Activated naive CD4-positive, alpha-beta T cell treated with anti-CD3 and anti-CD28 coated beads, Interleukin-2, amount 50 U/mL, for 16 hours (primary cell): ENCODE measurements around the gene CAPG.
"Not testable (repeated sequence)": the region's sequence is repeated elsewhere in the genome, so short reads cannot be mapped to it uniquely, and the experiment has no call there.

Source experiments
- DNase-seq: peaks from one replicate; pipeline ENCODE4 v3.0.0-alpha.2; 2020

The CAPG gene

GRCh38 chr2:85396531-85397470 lies 13.4 kb downstream of the CAPG start:
- no peak for DNase-seq

- DNase-seq = no peak
Observed at GRCh38 chr2:85395912-85396475, 14.2 kb downstream of the CAPG start.

GRCh38 chr2:85394976-85395375 lies 15.2 kb downstream of the CAPG start:
- no peak for DNase-seq

GRCh38 chr2:85394261-85394681 lies 15.9 kb downstream of the CAPG start:
- DNase-seq = no peak

- no peak for DNase-seq
Observed at GRCh38 chr2:85393836-85394235, 16.3 kb downstream of the CAPG start.

GRCh38 chr2:85390941-85391669 lies 19.1 kb downstream of the CAPG start:
- DNase-seq = peak; percentile 76

GRCh38 chr2:85388878-85389538 lies 21.2 kb downstream of the CAPG start:
- no peak for DNase-seq

GRCh38 chr2:85387754-85388153 lies 22.4 kb downstream of the CAPG start:
- DNase-seq = no peak

- DNase-seq = no peak
Observed at GRCh38 chr2:85385746-85386145, 24.4 kb downstream of the CAPG start.

- DNase-seq = no peak
Observed at GRCh38 chr2:85383850-85384249, 26.3 kb downstream of the CAPG start.

- not testable (repeated sequence) for DNase-seq
Observed at GRCh38 chr2:85383151-85383550, 27.0 kb downstream of the CAPG start.

- no peak for DNase-seq
Observed at GRCh38 chr2:85380048-85380447, 30.1 kb downstream of the CAPG start.

GRCh38 chr2:85378257-85378656 lies 31.9 kb downstream of the CAPG start:
- no peak for DNase-seq

- DNase-seq = no peak
Observed at GRCh38 chr2:85377083-85377482, 33.1 kb downstream of the CAPG start.

- no peak for DNase-seq
Observed at GRCh38 chr2:85376291-85377065, 33.7 kb downstream of the CAPG start.

- DNase-seq = no peak
Observed at GRCh38 chr2:85371045-85371444, 39.1 kb downstream of the CAPG start.

- no peak for DNase-seq
Observed at GRCh38 chr2:85369500-85369899, 40.7 kb downstream of the CAPG start.

- DNase-seq = no peak
Observed at GRCh38 chr2:85368921-85369320, 41.2 kb downstream of the CAPG start.

- DNase-seq = no peak
Observed at GRCh38 chr2:85367180-85367579, 43.0 kb downstream of the CAPG start.

- DNase-seq = not testable (repeated sequence)
Observed at GRCh38 chr2:85362653-85363387, 47.3 kb downstream of the CAPG start.

GRCh38 chr2:85357736-85358135 lies 52.4 kb downstream of the CAPG start:
- no peak for DNase-seq

- no peak for DNase-seq
Observed at GRCh38 chr2:85356186-85356585, 54.0 kb downstream of the CAPG start.
